IMR-90 (cell line): ENCODE results near the gene HPGDS.

Source experiments
- CEBPB ChIP-seq: IDR thresholded peaks from 2 replicates; pipeline ENCODE4 v1.6.1; 2012; ENCODE audit warnings: low read depth, low read length, improper control_type of control experiment
- CTCF ChIP-seq: conservative IDR thresholded peaks from 2 replicates; pipeline ENCODE4 v1.5.1; 2012; ENCODE audit warnings: mild to moderate bottlenecking, low read depth, low read length, improper control_type of control experiment
- MAFK ChIP-seq: IDR thresholded peaks from 2 replicates; pipeline ENCODE4 v1.6.1; 2012; ENCODE audit warnings: low read depth, low read length, improper control_type of control experiment
- MAZ ChIP-seq: IDR thresholded peaks from 2 replicates; pipeline ENCODE4 v1.6.1; 2012; ENCODE audit warnings: low read depth, mild to moderate bottlenecking, low read length, improper control_type of control experiment, moderate library complexity, borderline replicate concordance
- MXI1 ChIP-seq: IDR thresholded peaks from 2 replicates; pipeline ENCODE4 v1.6.1; 2012; ENCODE audit warnings: low read depth, mild to moderate bottlenecking, low read length, moderate library complexity, borderline replicate concordance
- POLR2A ChIP-seq: IDR thresholded peaks from 2 replicates; pipeline ENCODE4 v1.6.1; 2012; ENCODE audit warnings: mild to moderate bottlenecking, low read depth, low read length
- RAD21 ChIP-seq: IDR thresholded peaks from 2 replicates; pipeline ENCODE4 v1.6.1; 2012; ENCODE audit warnings: low read length, improper control_type of control experiment
- RCOR1 ChIP-seq: IDR thresholded peaks from 2 replicates; pipeline ENCODE4 v1.6.1; 2012; ENCODE audit warnings: mild to moderate bottlenecking, low read length, improper control_type of control experiment; ENCODE audit not compliant: insufficient replicate concordance
- RFX5 ChIP-seq: IDR thresholded peaks from 2 replicates; pipeline ENCODE4 v1.8.0; 2012; ENCODE audit warnings: low read depth, mild to moderate bottlenecking, low read length, moderate library complexity
- TF ChIP-seq, protein P1 (sequence below): fragments of 150-350 bp; IDR thresholded peaks from 2 replicates; pipeline ENCODE4 v1.6.1; 2017; ENCODE audit warnings: mild to moderate bottlenecking, antibody characterized with exemption, low read length, low read depth

GRCh38 chr4:94351319-94351718 lies 8.7 kb upstream of the HPGDS start:
- TF ChIP-seq POLR2A (no peak), MAFK (no peak), CTCF (no peak), RCOR1 (no peak), RFX5 (no peak), CEBPB (no peak), MXI1 (no peak), RAD21 (no peak), MAZ (no peak)
- TF ChIP-seq, protein P1, sequence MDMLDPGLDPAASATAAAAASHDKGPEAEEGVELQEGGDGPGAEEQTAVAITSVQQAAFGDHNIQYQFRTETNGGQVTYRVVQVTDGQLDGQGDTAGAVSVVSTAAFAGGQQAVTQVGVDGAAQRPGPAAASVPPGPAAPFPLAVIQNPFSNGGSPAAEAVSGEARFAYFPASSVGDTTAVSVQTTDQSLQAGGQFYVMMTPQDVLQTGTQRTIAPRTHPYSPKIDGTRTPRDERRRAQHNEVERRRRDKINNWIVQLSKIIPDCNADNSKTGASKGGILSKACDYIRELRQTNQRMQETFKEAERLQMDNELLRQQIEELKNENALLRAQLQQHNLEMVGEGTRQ: no peak
